ENCODE results near the gene PCDHGB1. TPM values are rescaled to one million over a fixed set of nuclear protein-coding genes. Genes with fewer than 3 reads are reported as not detected.
A peak's percentile ranks its signal among the peaks of the same experiment; 100 is the strongest.
"Not testable (repeated sequence)": the region's sequence is repeated elsewhere in the genome, so short reads cannot be mapped to it uniquely, and the experiment has no call there.

PCDHGB1 gene
- total RNA-seq, 1 donor from 2014 or later = 0.48 TPM

- DNase-seq (ENCODE audit: low spot score) = no peak
- no peak overlapping the region for H3K27ac Mint-ChIP-seq
- peaks cover 40% of the 10 kb centered on the region for H3K9me3 Mint-ChIP-seq
- no peak overlapping the region for H3K4me3 Mint-ChIP-seq (ENCODE audit: low read depth)
- H3K36me3 Mint-ChIP-seq (ENCODE audit: low read depth) = peaks cover 3% of the 10 kb centered on the region
- H3K4me1 Mint-ChIP-seq (ENCODE audit: low read depth) = no peaks in the 10 kb centered on the region
- intact Hi-C loops (cut with micrococcal nuclease) = no loop called here
- H3K27me3 Mint-ChIP-seq (ENCODE audit: low read depth) = peaks cover 14% of the 10 kb centered on the region
Measured at GRCh38 chr5:141393267-141393666, 43.4 kb downstream of the PCDHGB1 start.

GRCh38 chr5:141394401-141395187 is 44.7 kb downstream of the PCDHGB1 start:
- intact Hi-C loops (cut with micrococcal nuclease); H3K36me3 Mint-ChIP-seq (ENCODE audit: low read depth); H3K4me3 Mint-ChIP-seq (ENCODE audit: low read depth); H3K4me1 Mint-ChIP-seq (ENCODE audit: low read depth); H3K27ac Mint-ChIP-seq; DNase-seq (ENCODE audit: low spot score): not testable (repeated sequence)
- H3K27me3 Mint-ChIP-seq (ENCODE audit: low read depth) = peaks cover 19% of the 10 kb centered on the region
- H3K9me3 Mint-ChIP-seq = peaks cover 37% of the 10 kb centered on the region

GRCh38 chr5:141397756-141398551 is 48.1 kb downstream of the PCDHGB1 start, which contains the start of gene PCDHGB5:
Gene PCDHGB5 (plus strand): TSS chr5:141397947. CDS start chr5:141398128, 181 bp downstream.
- H3K27ac Mint-ChIP-seq; H3K4me1 Mint-ChIP-seq (ENCODE audit: low read depth); intact Hi-C loops (cut with micrococcal nuclease); H3K36me3 Mint-ChIP-seq (ENCODE audit: low read depth): not testable (repeated sequence)
- peaks cover 36% of the 10 kb centered on the region for H3K9me3 Mint-ChIP-seq
- H3K4me3 Mint-ChIP-seq (ENCODE audit: low read depth) = peak within 1 kb of the TSS; percentile 55
- H3K27me3 Mint-ChIP-seq (ENCODE audit: low read depth) = peaks cover 22% of the 10 kb centered on the region
- peak; percentile 31 for DNase-seq (ENCODE audit: low spot score)

GRCh38 chr5:141398608-141399007 is 48.7 kb downstream of the PCDHGB1 start:
- no peak overlapping the region for H3K4me3 Mint-ChIP-seq (ENCODE audit: low read depth)
- H3K9me3 Mint-ChIP-seq = peaks cover 35% of the 10 kb centered on the region
- peaks cover 23% of the 10 kb centered on the region for H3K27me3 Mint-ChIP-seq (ENCODE audit: low read depth)
- intact Hi-C loops (cut with micrococcal nuclease) = no loop called here
- H3K4me1 Mint-ChIP-seq (ENCODE audit: low read depth) = no peaks in the 10 kb centered on the region
- H3K36me3 Mint-ChIP-seq (ENCODE audit: low read depth) = no peaks in the 10 kb centered on the region
- DNase-seq (ENCODE audit: low spot score) = no peak
- no peak overlapping the region for H3K27ac Mint-ChIP-seq

- Mint-ChIP-seq H3K9me3 (peaks cover 30% of the 10 kb centered on the region), H3K27me3 (ENCODE audit: low read depth) (peaks cover 25% of the 10 kb centered on the region), H3K4me3 (ENCODE audit: low read depth) (no peak overlapping the region), H3K27ac (no peak overlapping the region), H3K36me3 (ENCODE audit: low read depth) (no peaks in the 10 kb centered on the region), H3K4me1 (ENCODE audit: low read depth) (no peaks in the 10 kb centered on the region)
- intact Hi-C loops (cut with micrococcal nuclease) = no loop called here
- DNase-seq (ENCODE audit: low spot score) = no peak
Measured at GRCh38 chr5:141399555-141400258, 49.8 kb downstream of the PCDHGB1 start.

Other genes starting within 250 kb of the PCDHGB1 start
- gene PCDHB3, start 249.6 kb upstream of the PCDHGB1 start, total RNA-seq = not detected in 2 replicates
- not detected in 2 replicates for gene PCDHB4, start 228.3 kb upstream of the PCDHGB1 start, total RNA-seq
- not detected in 2 replicates for gene PCDHB5, start 214.9 kb upstream of the PCDHGB1 start, total RNA-seq
- gene PCDHB6, start 200.0 kb upstream of the PCDHGB1 start, total RNA-seq = not detected in 2 replicates
- 0.07 TPM in 1 of 2 replicates, not detected in the other for gene PCDHB7, start 177.5 kb upstream of the PCDHGB1 start, total RNA-seq
- not detected in 2 replicates for gene PCDHB8, start 172.3 kb upstream of the PCDHGB1 start, total RNA-seq
- gene PCDHB16, start 167.7 kb upstream of the PCDHGB1 start, total RNA-seq = not detected in 2 replicates
- gene PCDHB9, start 162.9 kb upstream of the PCDHGB1 start, total RNA-seq = not detected in 2 replicates
- gene PCDHB10, start 157.7 kb upstream of the PCDHGB1 start, total RNA-seq = not detected in 2 replicates
- not detected in 2 replicates for gene PCDHB11, start 150.5 kb upstream of the PCDHGB1 start, total RNA-seq
- not detected in 2 replicates for gene PCDHB12, start 141.4 kb upstream of the PCDHGB1 start, total RNA-seq
- 0.02 TPM in 1 of 2 replicates, not detected in the other for gene PCDHB13, start 136.2 kb upstream of the PCDHGB1 start, total RNA-seq
- not detected in 2 replicates for gene PCDHB14, start 126.8 kb upstream of the PCDHGB1 start, total RNA-seq
- gene PCDHB15, start 104.7 kb upstream of the PCDHGB1 start, total RNA-seq = not detected in 2 replicates
- gene SLC25A2, start 46.0 kb upstream of the PCDHGB1 start, total RNA-seq = 0.16 TPM in 1 of 2 replicates, not detected in the other
- 67.1 and 70.5 TPM in 2 replicates for gene TAF7, start 29.3 kb upstream of the PCDHGB1 start, total RNA-seq
- gene PCDHGA1, start 19.6 kb upstream of the PCDHGB1 start, total RNA-seq = 0.09 and 0.14 TPM in 2 replicates
- 0.09 and 0.11 TPM in 2 replicates for gene PCDHGA2, start 11.3 kb upstream of the PCDHGB1 start, total RNA-seq
- 0.11 and 0.16 TPM in 2 replicates for gene PCDHGA3, start 6.3 kb upstream of the PCDHGB1 start, total RNA-seq
- 0.44 and 0.57 TPM in 2 replicates for gene PCDHGA4, start 4.9 kb downstream of the PCDHGB1 start, total RNA-seq
- 0.85 and 0.91 TPM in 2 replicates for gene PCDHGB2, start 9.9 kb downstream of the PCDHGB1 start, total RNA-seq
- gene PCDHGA5, start 14.1 kb downstream of the PCDHGB1 start, total RNA-seq = 0.43 and 0.51 TPM in 2 replicates
- 0.46 and 0.85 TPM in 2 replicates for gene PCDHGB3, start 20.1 kb downstream of the PCDHGB1 start, total RNA-seq
- 0.48 and 0.55 TPM in 2 replicates for gene PCDHGA6, start 23.8 kb downstream of the PCDHGB1 start, total RNA-seq
- gene PCDHGA7, start 32.6 kb downstream of the PCDHGB1 start, total RNA-seq = 0.16 and 0.30 TPM in 2 replicates
- gene PCDHGB4, start 37.6 kb downstream of the PCDHGB1 start, total RNA-seq = 0.28 and 0.34 TPM in 2 replicates
- gene PCDHGA8, start 42.5 kb downstream of the PCDHGB1 start, total RNA-seq = 0.07 and 0.23 TPM in 2 replicates
- 0.62 and 0.92 TPM in 2 replicates for gene PCDHGB5, start 47.8 kb downstream of the PCDHGB1 start, total RNA-seq
- gene PCDHGA9, start 52.7 kb downstream of the PCDHGB1 start, total RNA-seq = 0.23 and 0.32 TPM in 2 replicates
- gene PCDHGB6, start 57.9 kb downstream of the PCDHGB1 start, total RNA-seq = 0.21 and 0.34 TPM in 2 replicates
- gene PCDHGA10, start 62.9 kb downstream of the PCDHGB1 start, total RNA-seq = 0.21 and 0.34 TPM in 2 replicates
- 0.18 and 0.23 TPM in 2 replicates for gene PCDHGB7, start 67.6 kb downstream of the PCDHGB1 start, total RNA-seq
- 0.21 and 0.39 TPM in 2 replicates for gene PCDHGA11, start 71.0 kb downstream of the PCDHGB1 start, total RNA-seq
- 0.11 and 0.16 TPM in 2 replicates for gene PCDHGA12, start 80.4 kb downstream of the PCDHGB1 start, total RNA-seq
- 0.21 and 0.23 TPM in 2 replicates for gene PCDHGC3, start 125.9 kb downstream of the PCDHGB1 start, total RNA-seq
- not detected in 2 replicates for gene PCDHGC4, start 134.9 kb downstream of the PCDHGB1 start, total RNA-seq
- not detected in 2 replicates for gene PCDHGC5, start 139.0 kb downstream of the PCDHGB1 start, total RNA-seq